H1 (cell line): ENCODE measurements around the gene MAPT.

Source experiments
- CHD2 ChIP-seq: IDR thresholded peaks from 2 replicates; pipeline ENCODE4 v1.6.1; 2012; ENCODE audit warnings: low read length, improper control_type of control experiment
- CTCF ChIP-seq, 3 experiments: IDR thresholded peaks; 1 replicate in 2 of 3; 2 replicates in 1 of 3; pipeline versions ENCODE4 v1.5.1 to v1.6.1; 2011; ENCODE audit warnings: low read length in 3 of 3, mild to moderate bottlenecking in 3 of 3, inconsistent platforms in 2 of 3, low read depth in 1 of 3, moderate library complexity in 1 of 3; ENCODE audit not compliant: insufficient read depth in 1 of 3; ENCODE audit errors: control extremely low read depth in 1 of 3
- EGR1 ChIP-seq: IDR thresholded peaks from 2 replicates; pipeline ENCODE4 v1.6.1; 2011; ENCODE audit warnings: low read depth, low read length, borderline replicate concordance
- EZH2 ChIP-seq: fragments of 200-600 bp; sonication (generic); IDR thresholded peaks from 2 replicates; pipeline ENCODE4 v1.7.1; 2012; ENCODE audit warnings: low read depth, mild to moderate bottlenecking, moderate library complexity, low read length, inconsistent platforms; ENCODE audit not compliant: severe bottlenecking
- HDAC2 ChIP-seq, 2 experiments: fragments of 300-600 bp in 1 of 2; sonication (generic) in 1 of 2; IDR thresholded peaks; 2 replicates each; pipeline ENCODE4 v1.6.1; 2011 to 2012; ENCODE audit warnings: low read depth in 2 of 2, low read length in 2 of 2, mild to moderate bottlenecking in 2 of 2, moderate library complexity in 2 of 2, borderline replicate concordance in 1 of 2, inconsistent platforms in 1 of 2
- JUND ChIP-seq: IDR thresholded peaks from 2 replicates; pipeline ENCODE4 v1.6.1; 2011; ENCODE audit warnings: mild to moderate bottlenecking, improper control_type of control experiment, low read length
- KDM1A ChIP-seq: fragments of 200-600, 300-600 bp; sonication (generic); IDR thresholded peaks from 2 replicates; pipeline ENCODE4 v1.7.1; 2016; ENCODE audit warnings: mild to moderate bottlenecking, low read length, borderline replicate concordance
- POLR2A ChIP-seq, 2 experiments: IDR thresholded peaks; 1 replicate in 1 of 2; 2 replicates in 1 of 2; pipeline ENCODE4 v1.6.1; 2011; ENCODE audit warnings: low read depth in 2 of 2, low read length in 2 of 2, mild to moderate bottlenecking in 2 of 2; ENCODE audit errors: control extremely low read depth in 1 of 2
- POLR2AphosphoS5 ChIP-seq: IDR thresholded peaks from 2 replicates; pipeline ENCODE4 v1.6.1; 2011; ENCODE audit warnings: low read depth, low read length
- RAD21 ChIP-seq, 2 experiments: IDR thresholded peaks in 1 of 2; conservative IDR thresholded peaks in 1 of 2; 2 replicates each; pipeline ENCODE4 v1.6.1; 2011; ENCODE audit warnings: low read depth in 2 of 2, low read length in 2 of 2, improper control_type of control experiment in 1 of 2, inconsistent platforms in 1 of 2, mild to moderate bottlenecking in 1 of 2, moderate library complexity in 1 of 2
- SIN3A ChIP-seq, 2 experiments: IDR thresholded peaks in 1 of 2; conservative IDR thresholded peaks in 1 of 2; 2 replicates each; pipeline ENCODE4 v1.6.1; 2011 to 2012; ENCODE audit warnings: low read length in 2 of 2, improper control_type of control experiment in 1 of 2, low read depth in 1 of 2, mild to moderate bottlenecking in 1 of 2
- TF ChIP-seq, protein P1 (sequence below): IDR thresholded peaks from 2 replicates; pipeline ENCODE4 v1.6.1; 2012; ENCODE audit warnings: low read length, inconsistent platforms

GRCh38 chr17:45850011-45850410 is 44.3 kb upstream of the MAPT start:
- no peak for TF ChIP-seq KDM1A
- no peak for TF ChIP-seq CTCF (IDR thresholded peaks at IDR 0.05; ENCODE audit: control extremely low read depth in 1 of 3, insufficient read depth in 1 of 3, low read depth in 1 of 3, low read length in 3 of 3)
- no peak for TF ChIP-seq HDAC2 (IDR thresholded peaks at IDR 0.05; ENCODE audit: borderline replicate concordance in 1 of 2, low read depth in 2 of 2, low read length in 2 of 2)
- TF ChIP-seq CHD2: no peak
- TF ChIP-seq SIN3A (conservative IDR thresholded peaks at IDR 0.05 in 1 of 2, IDR thresholded peaks at IDR 0.05 in 1 of 2; ENCODE audit: low read depth in 1 of 2, low read length in 2 of 2): no peak
- no peak for TF ChIP-seq JUND
- TF ChIP-seq, protein P1, sequence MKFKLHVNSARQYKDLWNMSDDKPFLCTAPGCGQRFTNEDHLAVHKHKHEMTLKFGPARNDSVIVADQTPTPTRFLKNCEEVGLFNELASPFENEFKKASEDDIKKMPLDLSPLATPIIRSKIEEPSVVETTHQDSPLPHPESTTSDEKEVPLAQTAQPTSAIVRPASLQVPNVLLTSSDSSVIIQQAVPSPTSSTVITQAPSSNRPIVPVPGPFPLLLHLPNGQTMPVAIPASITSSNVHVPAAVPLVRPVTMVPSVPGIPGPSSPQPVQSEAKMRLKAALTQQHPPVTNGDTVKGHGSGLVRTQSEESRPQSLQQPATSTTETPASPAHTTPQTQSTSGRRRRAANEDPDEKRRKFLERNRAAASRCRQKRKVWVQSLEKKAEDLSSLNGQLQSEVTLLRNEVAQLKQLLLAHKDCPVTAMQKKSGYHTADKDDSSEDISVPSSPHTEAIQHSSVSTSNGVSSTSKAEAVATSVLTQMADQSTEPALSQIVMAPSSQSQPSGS: no peak
- TF ChIP-seq RAD21 (IDR thresholded peaks at IDR 0.05 in 1 of 2, conservative IDR thresholded peaks at IDR 0.05 in 1 of 2; ENCODE audit: low read depth in 2 of 2, low read length in 2 of 2): no peak
- TF ChIP-seq EZH2: no peak
- no peak for TF ChIP-seq POLR2A (IDR thresholded peaks at IDR 0.05; ENCODE audit: control extremely low read depth in 1 of 2, low read depth in 2 of 2, low read length in 2 of 2)
- TF ChIP-seq EGR1: no peak
- no peak for TF ChIP-seq POLR2AphosphoS5
